Measurements from ENCODE around the gene EID2B. TPM values are rescaled to one million over a fixed set of nuclear protein-coding genes. Genes with fewer than 3 reads are reported as not detected.

The EID2B gene
- total RNA-seq, 1 experiment from 2014 or later = 3.4 TPM

DNA sequence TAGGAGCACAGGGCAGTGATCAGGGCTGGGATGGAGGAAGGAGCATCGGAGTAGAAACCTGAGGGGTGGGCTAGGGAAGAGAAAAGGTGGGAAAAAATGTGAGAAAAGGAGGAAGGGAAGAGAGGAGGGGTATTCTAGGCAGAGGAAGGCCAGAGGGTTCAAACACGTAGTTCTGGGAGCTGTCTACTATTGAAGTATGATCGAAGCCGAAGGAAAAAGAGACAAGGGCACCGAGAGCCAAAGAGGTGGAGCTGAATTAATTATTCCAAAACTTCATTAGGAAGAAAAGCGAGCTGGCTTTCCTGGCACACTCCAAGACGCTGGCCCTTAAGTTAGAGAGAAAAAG lies 26.1 kb downstream of the EID2B start:
- BruUV-seq (replicated peaks) = no TSS peak
- H3K4me3 ChIP-seq (ENCODE audit: low read depth, low read length, poor library complexity, severe bottlenecking) = no peak overlapping the region
- peaks cover 21% of the 10 kb centered on the region for H3K27me3 ChIP-seq (replicated peaks; ENCODE audit: insufficient read depth, low read depth, low read length, poor library complexity)
- TF ChIP-seq EZH2 (IDR thresholded peaks at IDR 0.05; ENCODE audit: borderline replicate concordance, low read depth, low read length, poor library complexity, severe bottlenecking) = no peak
- TF ChIP-seq, protein P1, sequence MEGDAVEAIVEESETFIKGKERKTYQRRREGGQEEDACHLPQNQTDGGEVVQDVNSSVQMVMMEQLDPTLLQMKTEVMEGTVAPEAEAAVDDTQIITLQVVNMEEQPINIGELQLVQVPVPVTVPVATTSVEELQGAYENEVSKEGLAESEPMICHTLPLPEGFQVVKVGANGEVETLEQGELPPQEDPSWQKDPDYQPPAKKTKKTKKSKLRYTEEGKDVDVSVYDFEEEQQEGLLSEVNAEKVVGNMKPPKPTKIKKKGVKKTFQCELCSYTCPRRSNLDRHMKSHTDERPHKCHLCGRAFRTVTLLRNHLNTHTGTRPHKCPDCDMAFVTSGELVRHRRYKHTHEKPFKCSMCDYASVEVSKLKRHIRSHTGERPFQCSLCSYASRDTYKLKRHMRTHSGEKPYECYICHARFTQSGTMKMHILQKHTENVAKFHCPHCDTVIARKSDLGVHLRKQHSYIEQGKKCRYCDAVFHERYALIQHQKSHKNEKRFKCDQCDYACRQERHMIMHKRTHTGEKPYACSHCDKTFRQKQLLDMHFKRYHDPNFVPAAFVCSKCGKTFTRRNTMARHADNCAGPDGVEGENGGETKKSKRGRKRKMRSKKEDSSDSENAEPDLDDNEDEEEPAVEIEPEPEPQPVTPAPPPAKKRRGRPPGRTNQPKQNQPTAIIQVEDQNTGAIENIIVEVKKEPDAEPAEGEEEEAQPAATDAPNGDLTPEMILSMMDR (conservative IDR thresholded peaks at IDR 0.05; ENCODE audit: low read depth, low read length) = no peak
- intact Hi-C loops (cut with micrococcal nuclease; ENCODE audit: unreplicated experiment) = no loop called here
- H3K36me3 ChIP-seq (ENCODE audit: insufficient read depth, low read length, poor library complexity, severe bottlenecking) = no peaks in the 10 kb centered on the region
- H3K27ac ChIP-seq (ENCODE audit: low read depth, low read length, poor library complexity, severe bottlenecking) = no peak overlapping the region
- DNase-seq (ENCODE audit: low spot score) = no peak
- H3K4me1 ChIP-seq (ENCODE audit: insufficient read depth, low read length, poor library complexity, severe bottlenecking) = peaks cover 5% of the 10 kb centered on the region
- CTCF ChIA-PET = no interaction called here
- POLR2A ChIA-PET (ENCODE audit: low non-redundant PET) = no interaction called here
- no peaks in the 10 kb centered on the region for H3K9me3 ChIP-seq (ENCODE audit: low read depth, low read length, poor library complexity, severe bottlenecking)

DNA sequence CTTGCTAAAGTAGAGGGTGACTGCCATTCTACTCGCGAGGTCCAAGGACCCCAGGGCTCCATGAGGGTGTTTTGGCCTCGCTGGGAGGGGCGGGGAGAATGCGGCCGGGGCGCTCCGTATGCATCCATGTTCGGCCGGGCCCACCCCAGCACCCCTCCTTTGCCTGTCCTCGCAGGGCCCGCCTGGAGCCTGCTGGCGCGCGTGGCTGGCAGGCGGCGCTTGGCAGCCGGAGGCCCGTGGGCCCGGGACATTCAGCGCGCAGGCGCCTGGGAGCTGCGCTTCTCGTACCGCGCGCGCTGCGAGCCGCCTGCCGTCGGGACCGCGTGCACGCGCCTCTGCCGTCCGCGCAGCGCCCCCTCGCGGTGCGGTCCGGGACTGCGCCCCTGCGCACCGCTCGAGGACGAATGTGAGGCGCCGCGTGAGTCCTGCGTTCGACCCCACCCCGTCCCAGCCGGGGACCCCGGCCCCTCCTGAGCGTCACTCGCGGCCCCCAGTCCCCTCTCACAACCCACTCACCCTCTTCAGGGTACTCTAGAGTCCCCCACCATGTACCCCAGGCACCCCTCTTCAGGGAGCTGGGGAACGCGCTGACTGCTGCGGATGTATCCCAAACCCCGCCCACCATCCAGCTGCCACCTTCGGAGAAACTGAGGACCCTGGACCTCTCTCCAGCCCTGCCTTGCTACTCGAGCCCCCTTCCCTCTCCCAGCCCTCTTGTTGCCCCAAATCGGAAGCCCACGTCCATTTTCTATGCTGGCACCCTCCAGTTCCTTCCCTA lies 29.8 kb downstream of the EID2B start:
- Histone ChIP-seq H3K27ac (ENCODE audit: low read depth, low read length, poor library complexity, severe bottlenecking) (no peak overlapping the region), H3K4me1 (ENCODE audit: insufficient read depth, low read length, poor library complexity, severe bottlenecking) (peaks cover 14% of the 10 kb centered on the region), H3K4me3 (ENCODE audit: low read depth, low read length, poor library complexity, severe bottlenecking) (no peak overlapping the region), H3K27me3 (replicated peaks; ENCODE audit: insufficient read depth, low read depth, low read length, poor library complexity) (peaks cover 26% of the 10 kb centered on the region), H3K36me3 (ENCODE audit: insufficient read depth, low read length, poor library complexity, severe bottlenecking) (no peaks in the 10 kb centered on the region), H3K9me3 (ENCODE audit: low read depth, low read length, poor library complexity, severe bottlenecking) (no peaks in the 10 kb centered on the region)
- intact Hi-C loops (cut with micrococcal nuclease; ENCODE audit: unreplicated experiment) = no loop called here
- POLR2A ChIA-PET (ENCODE audit: low non-redundant PET) = no interaction called here
- CTCF ChIA-PET = interaction anchor here (0.6 to 1.3 kb wide), 5 partner anchors 29 to 1583 kb away, joined by 3 to 18 read pairs (median 5); partner anchors contain the start of gene EID2B
- peak; percentile 91 for DNase-seq (ENCODE audit: low spot score)
- BruUV-seq (replicated peaks) = no TSS peak
- no peak for TF ChIP-seq EZH2 (IDR thresholded peaks at IDR 0.05; ENCODE audit: borderline replicate concordance, low read depth, low read length, poor library complexity, severe bottlenecking)
- TF ChIP-seq, protein P1 (conservative IDR thresholded peaks at IDR 0.05; ENCODE audit: low read depth, low read length) = peak; percentile 66

DNA sequence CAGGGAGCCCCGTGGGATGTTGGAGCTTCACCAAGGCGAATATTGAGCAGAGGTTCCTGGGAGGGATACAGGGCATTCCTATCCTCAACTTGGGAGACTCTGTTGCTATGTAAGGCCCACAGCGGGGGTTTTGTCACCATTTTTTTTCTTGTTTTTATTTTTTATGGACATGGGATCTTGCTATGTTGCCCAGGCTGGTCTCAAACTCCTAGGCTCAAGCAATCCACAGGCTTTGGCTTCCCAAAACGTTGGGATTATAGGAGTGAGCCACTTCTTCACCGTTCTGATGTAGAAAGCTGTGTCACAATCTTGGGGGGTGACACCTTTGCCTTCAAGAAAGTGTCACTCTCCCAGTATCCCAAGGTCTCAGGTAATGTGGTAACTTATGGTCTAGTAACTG lies 31.3 kb downstream of the EID2B start:
- intact Hi-C loops (cut with micrococcal nuclease; ENCODE audit: unreplicated experiment) = no loop called here
- Histone ChIP-seq H3K27ac (ENCODE audit: low read depth, low read length, poor library complexity, severe bottlenecking) (no peak overlapping the region), H3K36me3 (ENCODE audit: insufficient read depth, low read length, poor library complexity, severe bottlenecking) (no peaks in the 10 kb centered on the region), H3K4me3 (ENCODE audit: low read depth, low read length, poor library complexity, severe bottlenecking) (no peak overlapping the region), H3K9me3 (ENCODE audit: low read depth, low read length, poor library complexity, severe bottlenecking) (no peaks in the 10 kb centered on the region), H3K4me1 (ENCODE audit: insufficient read depth, low read length, poor library complexity, severe bottlenecking) (peaks cover 13% of the 10 kb centered on the region), H3K27me3 (replicated peaks; ENCODE audit: insufficient read depth, low read depth, low read length, poor library complexity) (peaks cover 20% of the 10 kb centered on the region)
- no TSS peak for BruUV-seq (replicated peaks)
- TF ChIP-seq, protein P1 (conservative IDR thresholded peaks at IDR 0.05; ENCODE audit: low read depth, low read length) = no peak
- no peak for TF ChIP-seq EZH2 (IDR thresholded peaks at IDR 0.05; ENCODE audit: borderline replicate concordance, low read depth, low read length, poor library complexity, severe bottlenecking)
- CTCF ChIA-PET = no interaction called here
- POLR2A ChIA-PET (ENCODE audit: low non-redundant PET) = interaction anchor here (1.0 kb wide), 1 partner anchor 66 kb away, joined by 10 read pairs; the partner anchor contains the start of gene RPS16
- no peak for DNase-seq (ENCODE audit: low spot score)

Data from A673 (cell line).